K562 (cell line): ENCODE results near the gene DNAJB14. TPM values are rescaled to one million over a fixed set of nuclear protein-coding genes. Genes with fewer than 3 reads are reported as not detected.

Experiments
- CHD7 ChIP-seq: fragments of 200-600 bp; sonication (generic); IDR thresholded peaks from one replicate; pipeline ENCODE4 v1.6.1; 2012; ENCODE audit warnings: mild to moderate bottlenecking, low read depth, low read length, inconsistent platforms
- ID3 ChIP-seq, 2 experiments: fragments of 250-450 bp in 1 of 2; fragments of 450-650 bp in 1 of 2; sonication (Bioruptor Pico) in 1 of 2; IDR thresholded peaks; 2 replicates each; pipeline versions ENCODE4 v1.6.1 to v1.8.0; 2016 to 2021; ENCODE audit warnings: mild to moderate bottlenecking in 2 of 2, moderate library complexity in 2 of 2, missing compliant biosample characterization in 1 of 2, missing genetic modification characterization in 1 of 2
- JUND ChIP-seq, 2 experiments: IDR thresholded peaks; 2 replicates in 1 of 2; 3 replicates in 1 of 2; pipeline ENCODE4 v1.6.1; 2011; ENCODE audit warnings: borderline replicate concordance in 2 of 2, low read depth in 2 of 2, low read length in 2 of 2, improper control_type of control experiment in 1 of 2, missing biosample characterization in 1 of 2, missing genetic modification characterization in 1 of 2, missing genetic modification reagents in 1 of 2
- MEIS2 ChIP-seq: fragments of 450-650 bp; IDR thresholded peaks from 2 replicates; pipeline ENCODE4 v1.6.1; 2014; ENCODE audit warnings: mild to moderate bottlenecking; ENCODE audit not compliant: partially characterized antibody
- MTA1 ChIP-seq: fragments of 450-650 bp; IDR thresholded peaks from 2 replicates; pipeline ENCODE4 v1.6.1; 2017; ENCODE audit warnings: borderline replicate concordance
- NKRF ChIP-seq: fragments of 450-650 bp; IDR thresholded peaks from 2 replicates; pipeline ENCODE4 v1.6.1; 2016; ENCODE audit warnings: borderline replicate concordance
- PKNOX1 ChIP-seq: fragments of 450-650 bp; IDR thresholded peaks from 2 replicates; pipeline ENCODE4 v1.6.1; 2016
- POLR2H ChIP-seq: IDR thresholded peaks from 2 replicates; pipeline ENCODE4 v1.6.1; 2016; ENCODE audit warnings: missing genetic modification characterization, low read depth, mild to moderate bottlenecking, control low read depth, missing compliant biosample characterization, moderate library complexity
- polyA plus RNA-seq, 8 experiments: library from polyadenylated mRNA; depleted of rRNA in 4 of 8; stranded (reverse) in 5 of 8; unstranded in 3 of 8; fragments of >200 nt; fragmentation: Nextera tagmentation in 2 of 8; fragmentation: Illumina TruSeq in 1 of 8; extraction: Ambion mirVana in 2 of 8; extraction: Trizol in 1 of 8; gene quantifications; 2 replicates each; pipeline versions ENCODE4 v1.2.1 to v1.2.3, GENCODE V29; 2011 to 2014; ENCODE audit warnings: inconsistent platforms in 1 of 8, missing spikeins in 1 of 8
- total RNA-seq, 7 experiments: library from RNA; depleted of rRNA in 6 of 7; stranded (reverse); fragments of >200 nt in 6 of 7; fragmentation: Illumina TruSeq in 2 of 7; extraction: Trizol in 2 of 7; gene quantifications; 2 replicates each; pipeline versions ENCODE4 v1.2.1 to v1.2.3, GENCODE V29; 2011 to 2021; ENCODE audit warnings: low replicate concordance in 1 of 7

The DNAJB14 gene
- total and polyA plus RNA-seq, 9 of the 15 experiments (the other 6 are each of a cell fraction or from before 2014, with no cell fraction given) = 5.5 to 28.0 (median 12.7) TPM

- TF ChIP-seq CHD7 (no peak), JUND (IDR thresholded peaks at IDR 0.05; ENCODE audit: borderline replicate concordance, low read depth, low read length) (no peak; the same call in 1 of the 2 replicates), JUND (tag; IDR thresholded peaks at IDR 0.05; ENCODE audit: borderline replicate concordance, low read depth, low read length) (peak; percentile 27; the same call in 1 of the 3 replicates), MTA1 (no peak), PKNOX1 (peak; percentile 40; the same call in 1 of the 2 replicates), NKRF (peak; percentile 81; the same call in 1 of the 2 replicates), POLR2H (tag) (peak; percentile 98), ID3 (CRISPR knock-in tag; IDR thresholded peaks at IDR 0.05) (no peak), ID3 (tag; IDR thresholded peaks at IDR 0.05) (peak; percentile 39; the same call in 1 of the 2 replicates), MEIS2 (peak; percentile 9)
These were observed 3.8 kb upstream of the DNAJB14 start, which contains the start of gene H2AZ1 (continued) for GRCh38 chr4:99949999-99950912.
